Measurements from ENCODE around the gene PKN2.

DNA sequence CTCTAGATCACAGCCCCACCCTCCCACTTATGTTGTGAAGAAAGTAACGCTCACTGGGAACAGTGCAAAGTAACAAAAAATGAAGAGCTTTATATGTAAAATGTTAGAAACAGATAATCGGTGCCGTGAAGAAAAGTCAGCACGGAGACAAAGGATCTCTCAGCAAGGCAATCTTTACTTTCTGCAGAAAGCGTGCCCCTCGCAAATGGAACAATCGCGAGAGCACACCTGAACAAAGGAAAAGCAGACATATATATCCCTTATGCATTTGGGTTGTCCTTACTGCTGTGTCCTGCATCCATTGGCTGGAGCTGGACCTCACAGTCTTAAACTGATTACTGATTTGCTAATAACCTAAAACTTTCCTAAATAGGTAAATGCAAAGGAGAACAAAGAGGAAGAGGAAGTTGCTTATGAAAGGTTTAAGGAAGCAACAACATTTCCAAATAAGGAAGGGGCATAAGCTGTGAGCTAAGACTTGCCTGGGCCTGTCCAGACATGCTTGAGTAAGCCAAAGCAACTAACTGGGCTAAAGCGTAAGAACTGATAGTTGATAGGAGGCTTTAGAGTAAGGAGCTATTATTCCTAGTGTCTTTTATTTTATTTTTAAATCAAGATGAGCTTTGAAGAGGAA is 117.6 kb downstream of the PKN2 start:
- TF ChIP-seq, protein P1, sequence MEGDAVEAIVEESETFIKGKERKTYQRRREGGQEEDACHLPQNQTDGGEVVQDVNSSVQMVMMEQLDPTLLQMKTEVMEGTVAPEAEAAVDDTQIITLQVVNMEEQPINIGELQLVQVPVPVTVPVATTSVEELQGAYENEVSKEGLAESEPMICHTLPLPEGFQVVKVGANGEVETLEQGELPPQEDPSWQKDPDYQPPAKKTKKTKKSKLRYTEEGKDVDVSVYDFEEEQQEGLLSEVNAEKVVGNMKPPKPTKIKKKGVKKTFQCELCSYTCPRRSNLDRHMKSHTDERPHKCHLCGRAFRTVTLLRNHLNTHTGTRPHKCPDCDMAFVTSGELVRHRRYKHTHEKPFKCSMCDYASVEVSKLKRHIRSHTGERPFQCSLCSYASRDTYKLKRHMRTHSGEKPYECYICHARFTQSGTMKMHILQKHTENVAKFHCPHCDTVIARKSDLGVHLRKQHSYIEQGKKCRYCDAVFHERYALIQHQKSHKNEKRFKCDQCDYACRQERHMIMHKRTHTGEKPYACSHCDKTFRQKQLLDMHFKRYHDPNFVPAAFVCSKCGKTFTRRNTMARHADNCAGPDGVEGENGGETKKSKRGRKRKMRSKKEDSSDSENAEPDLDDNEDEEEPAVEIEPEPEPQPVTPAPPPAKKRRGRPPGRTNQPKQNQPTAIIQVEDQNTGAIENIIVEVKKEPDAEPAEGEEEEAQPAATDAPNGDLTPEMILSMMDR (IDR thresholded peaks at IDR 0.05; ENCODE audit: low read depth, low read length, poor library complexity, severe bottlenecking): no peak
- no peak for TF ChIP-seq EZH2phosphoT487 (IDR thresholded peaks at IDR 0.05; ENCODE audit: borderline replicate concordance, low read length)
